ENCODE results near the gene METAP1. TPM values are rescaled to one million over a fixed set of nuclear protein-coding genes. Genes with fewer than 3 reads are reported as not detected.
A peak's percentile ranks its signal among the peaks of the same experiment; 100 is the strongest.
"Not testable (repeated sequence)": the region's sequence is repeated elsewhere in the genome, so short reads cannot be mapped to it uniquely, and the experiment has no call there.

METAP1 gene
- polyA plus RNA-seq, 4 donors = 27.0 to 86.9 (median 32.9) TPM

GRCh38 chr4:99047710-99048109 is 52.2 kb downstream of the METAP1 start:
- 87 to 98% (median 93%) methylated on average over 2 of the region's 2 CpGs for WGBS, 3 donors
- no peak overlapping the region for H3K4me3 ChIP-seq (ENCODE audit: low read depth in 1 of 3, low read length in 3 of 3)
- FAIRE-seq = no peak

GRCh38 chr4:99052902-99053301 is 57.4 kb downstream of the METAP1 start:
- Histone ChIP-seq H3K9me3 (ENCODE audit: control insufficient read depth in 2 of 2, insufficient read depth in 1 of 2, low read depth in 1 of 2, low read length in 1 of 2) (no peaks in the 10 kb centered on the region), H3K4me1 (ENCODE audit: control insufficient read depth in 3 of 3, insufficient read depth in 2 of 3, low read depth in 1 of 3, low read length in 2 of 3) (peaks cover 0 to 5% (median 0%) of the 10 kb centered on the region in 3 donors), H3K27ac (ENCODE audit: low read depth in 1 of 3, low read length in 2 of 3) (no peak overlapping the region), H3K36me3 (ENCODE audit: control insufficient read depth in 3 of 3, insufficient read depth in 2 of 3, low read depth in 1 of 3, low read length in 3 of 3) (peaks cover 4 to 26% (median 18%) of the 10 kb centered on the region in 3 donors), H3K27me3 (ENCODE audit: control insufficient read depth in 3 of 3, insufficient read depth in 3 of 3, low read length in 3 of 3) (no peaks in the 10 kb centered on the region), H3K4me3 (ENCODE audit: low read depth in 1 of 3, low read length in 3 of 3) (no peak overlapping the region)
- DNase-seq (no peak), FAIRE-seq (no peak)

More at GRCh38 chr4:99047710-99048109, 52.2 kb downstream of the METAP1 start:
- no peaks in the 10 kb centered on the region for H3K9me3 ChIP-seq (ENCODE audit: control insufficient read depth in 2 of 2, insufficient read depth in 1 of 2, low read depth in 1 of 2, low read length in 1 of 2)
- no peaks in the 10 kb centered on the region for H3K27me3 ChIP-seq (ENCODE audit: control insufficient read depth in 3 of 3, insufficient read depth in 3 of 3, low read length in 3 of 3)
- peaks cover 2 to 26% (median 18%) of the 10 kb centered on the region in 3 donors for H3K36me3 ChIP-seq (ENCODE audit: control insufficient read depth in 3 of 3, insufficient read depth in 2 of 3, low read depth in 1 of 3, low read length in 3 of 3)
- H3K4me1 ChIP-seq (ENCODE audit: control insufficient read depth in 3 of 3, insufficient read depth in 2 of 3, low read depth in 1 of 3, low read length in 2 of 3) = no peaks in the 10 kb centered on the region
- DNase-seq = no peak
- H3K27ac ChIP-seq (ENCODE audit: low read depth in 1 of 3, low read length in 2 of 3) = no peak overlapping the region

GRCh38 chr4:99054428-99054994 is 59.0 kb downstream of the METAP1 start:
- no peaks in the 10 kb centered on the region for H3K27me3 ChIP-seq (ENCODE audit: control insufficient read depth in 3 of 3, insufficient read depth in 3 of 3, low read length in 3 of 3)
- H3K4me1 ChIP-seq (ENCODE audit: control insufficient read depth in 3 of 3, insufficient read depth in 2 of 3, low read depth in 1 of 3, low read length in 2 of 3) = peaks cover 0 to 5% (median 0%) of the 10 kb centered on the region in 3 donors
- H3K36me3 ChIP-seq (ENCODE audit: control insufficient read depth in 3 of 3, insufficient read depth in 2 of 3, low read depth in 1 of 3, low read length in 3 of 3) = peaks cover 8 to 30% (median 17%) of the 10 kb centered on the region in 3 donors
- no peaks in the 10 kb centered on the region for H3K9me3 ChIP-seq (ENCODE audit: control insufficient read depth in 2 of 2, insufficient read depth in 1 of 2, low read depth in 1 of 2, low read length in 1 of 2)
- no peak overlapping the region for H3K27ac ChIP-seq (ENCODE audit: low read depth in 1 of 3, low read length in 2 of 3)
- H3K4me3 ChIP-seq (ENCODE audit: low read depth in 1 of 3, low read length in 3 of 3) = no peak overlapping the region
- DNase-seq = peak in 1 of 2 donors; percentile 12
- FAIRE-seq = no peak
- WGBS, 3 donors = 73 to 93% (median 82%) methylated on average over 3 of the region's 3 CpGs

- Histone ChIP-seq H3K9me3 (ENCODE audit: control insufficient read depth in 2 of 2, insufficient read depth in 1 of 2, low read depth in 1 of 2, low read length in 1 of 2) (no peaks in the 10 kb centered on the region), H3K27ac (ENCODE audit: low read depth in 1 of 3, low read length in 2 of 3) (no peak overlapping the region), H3K36me3 (ENCODE audit: control insufficient read depth in 3 of 3, insufficient read depth in 2 of 3, low read depth in 1 of 3, low read length in 3 of 3) (peaks cover 6 to 19% (median 8%) of the 10 kb centered on the region in 3 donors), H3K27me3 (ENCODE audit: control insufficient read depth in 3 of 3, insufficient read depth in 3 of 3, low read length in 3 of 3) (no peaks in the 10 kb centered on the region), H3K4me1 (ENCODE audit: control insufficient read depth in 3 of 3, insufficient read depth in 2 of 3, low read depth in 1 of 3, low read length in 2 of 3) (peaks cover 0 to 5% (median 0%) of the 10 kb centered on the region in 3 donors), H3K4me3 (ENCODE audit: low read depth in 1 of 3, low read length in 3 of 3) (no peak overlapping the region)
- no peak for FAIRE-seq
- 85 to 97% (median 96%) methylated on average over 2 of the region's 2 CpGs for WGBS, 3 donors
- no peak for DNase-seq
These were observed 62.7 kb downstream of the METAP1 start for GRCh38 chr4:99058228-99058627.

- FAIRE-seq = no peak
- no peak for DNase-seq
- no peak overlapping the region for H3K4me3 ChIP-seq (ENCODE audit: low read depth in 1 of 3, low read length in 3 of 3)
- no peak overlapping the region for H3K27ac ChIP-seq (ENCODE audit: low read depth in 1 of 3, low read length in 2 of 3)
- WGBS, 3 donors = 95 to 100% (median 96%) methylated on average over 1 of the region's 1 CpG
- H3K27me3 ChIP-seq (ENCODE audit: control insufficient read depth in 3 of 3, insufficient read depth in 3 of 3, low read length in 3 of 3) = no peaks in the 10 kb centered on the region
- H3K36me3 ChIP-seq (ENCODE audit: control insufficient read depth in 3 of 3, insufficient read depth in 2 of 3, low read depth in 1 of 3, low read length in 3 of 3) = peaks cover 3 to 19% (median 6%) of the 10 kb centered on the region in 3 donors
- H3K4me1 ChIP-seq (ENCODE audit: control insufficient read depth in 3 of 3, insufficient read depth in 2 of 3, low read depth in 1 of 3, low read length in 2 of 3) = no peaks in the 10 kb centered on the region
- no peaks in the 10 kb centered on the region for H3K9me3 ChIP-seq (ENCODE audit: control insufficient read depth in 2 of 2, insufficient read depth in 1 of 2, low read depth in 1 of 2, low read length in 1 of 2)
These were observed 64.0 kb downstream of the METAP1 start for GRCh38 chr4:99059550-99059949.

- no peak overlapping the region for H3K27ac ChIP-seq (ENCODE audit: low read depth in 1 of 3, low read length in 2 of 3)
These were observed 65.7 kb downstream of the METAP1 start for GRCh38 chr4:99061048-99061700.

GRCh38 chr4:99062120-99062519 is 66.6 kb downstream of the METAP1 start:
- Histone ChIP-seq H3K27ac (ENCODE audit: low read depth in 1 of 3, low read length in 2 of 3) (no peak overlapping the region), H3K4me1 (ENCODE audit: control insufficient read depth in 3 of 3, insufficient read depth in 2 of 3, low read depth in 1 of 3, low read length in 2 of 3) (no peaks in the 10 kb centered on the region), H3K36me3 (ENCODE audit: control insufficient read depth in 3 of 3, insufficient read depth in 2 of 3, low read depth in 1 of 3, low read length in 3 of 3) (peaks cover 3 to 14% (median 6%) of the 10 kb centered on the region in 3 donors), H3K4me3 (ENCODE audit: low read depth in 1 of 3, low read length in 3 of 3) (no peak overlapping the region), H3K27me3 (ENCODE audit: control insufficient read depth in 3 of 3, insufficient read depth in 3 of 3, low read length in 3 of 3) (no peaks in the 10 kb centered on the region), H3K9me3 (ENCODE audit: control insufficient read depth in 2 of 2, insufficient read depth in 1 of 2, low read depth in 1 of 2, low read length in 1 of 2) (no peaks in the 10 kb centered on the region)
- 59 to 69% (median 59%) methylated on average over 4 of the region's 4 CpGs for WGBS, 3 donors
- DNase-seq (peak in 1 of 2 donors; percentile 13), FAIRE-seq (no peak)

More at GRCh38 chr4:99061048-99061700, 65.7 kb downstream of the METAP1 start:
- Histone ChIP-seq H3K4me3 (ENCODE audit: low read depth in 1 of 3, low read length in 3 of 3) (no peak overlapping the region), H3K27me3 (ENCODE audit: control insufficient read depth in 3 of 3, insufficient read depth in 3 of 3, low read length in 3 of 3) (no peaks in the 10 kb centered on the region), H3K4me1 (ENCODE audit: control insufficient read depth in 3 of 3, insufficient read depth in 2 of 3, low read depth in 1 of 3, low read length in 2 of 3) (no peaks in the 10 kb centered on the region), H3K36me3 (ENCODE audit: control insufficient read depth in 3 of 3, insufficient read depth in 2 of 3, low read depth in 1 of 3, low read length in 3 of 3) (peaks cover 3 to 19% (median 6%) of the 10 kb centered on the region in 3 donors), H3K9me3 (ENCODE audit: control insufficient read depth in 2 of 2, insufficient read depth in 1 of 2, low read depth in 1 of 2, low read length in 1 of 2) (no peaks in the 10 kb centered on the region)
- peak in 1 of 2 donors; percentile 28 for DNase-seq
- no peak for FAIRE-seq
- 90 to 92% (median 91%) methylated on average over 8 of the region's 8 CpGs for WGBS, 3 donors

- not testable (repeated sequence) for H3K27ac ChIP-seq (ENCODE audit: low read depth in 1 of 3, low read length in 2 of 3); H3K9me3 ChIP-seq (ENCODE audit: control insufficient read depth in 2 of 2, insufficient read depth in 1 of 2, low read depth in 1 of 2, low read length in 1 of 2); H3K27me3 ChIP-seq (ENCODE audit: control insufficient read depth in 3 of 3, insufficient read depth in 3 of 3, low read length in 3 of 3); FAIRE-seq; DNase-seq; H3K4me3 ChIP-seq (ENCODE audit: low read depth in 1 of 3, low read length in 3 of 3); H3K4me1 ChIP-seq (ENCODE audit: control insufficient read depth in 3 of 3, insufficient read depth in 2 of 3, low read depth in 1 of 3, low read length in 2 of 3)
- peaks cover 0 to 19% (median 0%) of the 10 kb centered on the region in 3 donors for H3K36me3 ChIP-seq (ENCODE audit: control insufficient read depth in 3 of 3, insufficient read depth in 2 of 3, low read depth in 1 of 3, low read length in 3 of 3)
- 89 to 100% (median 96%) methylated on average over 1 to 2 of the region's 2 CpGs for WGBS, 3 donors
These were observed 70.0 kb downstream of the METAP1 start for GRCh38 chr4:99065521-99065920.

Measured in small intestine (tissue), 7 donors.